Vagina (tissue), 2 donors: Measurements from ENCODE around the gene FBXL4. TPM values are rescaled to one million over a fixed set of nuclear protein-coding genes. Genes with fewer than 3 reads are reported as not detected.

Source experiments
- DNase-seq, 2 donors: peaks; one replicate each; pipeline ENCODE4 v3.0.0-alpha.2; 2017; ENCODE audit errors: extremely low spot score in 2 of 2
- H3K27ac ChIP-seq: fragments of 200-600 bp; sonication (generic); one replicate; pipeline ENCODE4 v1.5.1; 2019
- H3K27me3 ChIP-seq: fragments of 200-600 bp; sonication (generic); one replicate; pipeline ENCODE4 v1.5.1; 2019
- H3K36me3 ChIP-seq, 2 donors: fragments of 200-600 bp; sonication (generic); one replicate each; pipeline ENCODE4 v1.5.1; 2017 to 2019
- H3K4me1 ChIP-seq: fragments of 200-600 bp; sonication (generic); one replicate; pipeline ENCODE4 v1.5.1; 2019
- H3K4me3 ChIP-seq, 2 donors: fragments of 200-600 bp; sonication (generic); 1 replicate in 1 of 2; 2 replicates in 1 of 2; pipeline ENCODE4 v1.5.1; 2016 to 2019
- H3K9me3 ChIP-seq: fragments of 200-600 bp; sonication (generic); one replicate; pipeline ENCODE4 v1.5.1; 2019
- CTCF ChIP-seq, 3 experiments: fragments of 450-650 bp in 2 of 3; fragments of 200-600 bp in 1 of 3; sonication (generic) in 1 of 3; IDR thresholded peaks; one replicate each; pipeline ENCODE4 v1.5.1; 2017 to 2019; ENCODE audit warnings: antibody characterized with exemption in 3 of 3, mild to moderate bottlenecking in 2 of 3, moderate library complexity in 2 of 3
- POLR2A ChIP-seq, 2 donors: fragments of 450-650 bp; IDR thresholded peaks; one replicate each; pipeline ENCODE4 v1.6.1; 2017; ENCODE audit warnings: antibody characterized with exemption in 2 of 2, mild to moderate bottlenecking in 2 of 2, moderate library complexity in 2 of 2
- POLR2AphosphoS5 ChIP-seq, 2 donors: sonication (generic); formaldehyde crosslinking; IDR thresholded peaks; one replicate each; pipeline ENCODE4 v1.9.0; 2017; ENCODE audit warnings: antibody characterized with exemption in 2 of 2, mild to moderate bottlenecking in 2 of 2, low read depth in 1 of 2; ENCODE audit not compliant: insufficient read depth in 1 of 2
- intact Hi-C: fragments of 100-400 bp; cut with DNase I; formaldehyde crosslinking; loops from one replicate; pipeline ENCODE4 v1.15.1; 2023
- total RNA-seq: library from RNA; depleted of rRNA; stranded (reverse); fragments of >200 nt; gene quantifications from one replicate; pipeline ENCODE4 v1.2.3, GENCODE V29; 2016

Gene FBXL4
- total RNA-seq, 1 donor from 2014 or later = 17.7 TPM

GRCh38 chr6:98840996-98841513 is 106.7 kb downstream of the FBXL4 start:
- DNase-seq = no peak
- Histone ChIP-seq H3K27me3 (peaks cover 29% of the 10 kb centered on the region), H3K36me3 (no peaks in the 10 kb centered on the region), H3K4me3 (no peak overlapping the region), H3K27ac (no peak overlapping the region), H3K9me3 (no peaks in the 10 kb centered on the region), H3K4me1 (peaks cover 17% of the 10 kb centered on the region)
- no peak for TF ChIP-seq CTCF (IDR thresholded peaks at IDR 0.05)
- TF ChIP-seq POLR2A (IDR thresholded peaks at IDR 0.05) = no peak
- TF ChIP-seq POLR2AphosphoS5 (IDR thresholded peaks at IDR 0.05; ENCODE audit: insufficient read depth in 1 of 2, low read depth in 1 of 2) = no peak
- intact Hi-C loops = no loop called here

- no peak overlapping the region for H3K4me3 ChIP-seq
- TF ChIP-seq CTCF (IDR thresholded peaks at IDR 0.05) (no peak), POLR2AphosphoS5 (IDR thresholded peaks at IDR 0.05; ENCODE audit: insufficient read depth in 1 of 2, low read depth in 1 of 2) (no peak), POLR2A (IDR thresholded peaks at IDR 0.05) (no peak)
- H3K27ac ChIP-seq = no peak overlapping the region
- no peaks in the 10 kb centered on the region for H3K36me3 ChIP-seq
- no peak for DNase-seq
- peaks cover 21% of the 10 kb centered on the region for H3K4me1 ChIP-seq
- H3K9me3 ChIP-seq = no peaks in the 10 kb centered on the region
- intact Hi-C loops = no loop called here
- H3K27me3 ChIP-seq = peaks cover 36% of the 10 kb centered on the region
Observed at GRCh38 chr6:98840385-98840784, 107.4 kb downstream of the FBXL4 start.

- TF ChIP-seq POLR2AphosphoS5 (IDR thresholded peaks at IDR 0.05; ENCODE audit: insufficient read depth in 1 of 2, low read depth in 1 of 2) = no peak
- TF ChIP-seq POLR2A (IDR thresholded peaks at IDR 0.05) = no peak
- no peak for TF ChIP-seq CTCF (IDR thresholded peaks at IDR 0.05)
- Histone ChIP-seq H3K27me3 (peaks cover 33% of the 10 kb centered on the region), H3K9me3 (no peaks in the 10 kb centered on the region), H3K4me1 (peaks cover 20% of the 10 kb centered on the region), H3K27ac (no peak overlapping the region), H3K4me3 (no peak overlapping the region), H3K36me3 (no peaks in the 10 kb centered on the region)
- intact Hi-C loops = no loop called here
- DNase-seq = no peak
Observed at GRCh38 chr6:98839781-98840361, 107.9 kb downstream of the FBXL4 start.

GRCh38 chr6:98838975-98839374 is 108.8 kb downstream of the FBXL4 start:
- no peaks in the 10 kb centered on the region for H3K9me3 ChIP-seq
- no peak for TF ChIP-seq CTCF (IDR thresholded peaks at IDR 0.05)
- TF ChIP-seq POLR2AphosphoS5 (IDR thresholded peaks at IDR 0.05; ENCODE audit: insufficient read depth in 1 of 2, low read depth in 1 of 2) = no peak
- TF ChIP-seq POLR2A (IDR thresholded peaks at IDR 0.05) = no peak
- DNase-seq = no peak

GRCh38 chr6:98838032-98838431 is 109.7 kb downstream of the FBXL4 start:
- H3K4me1 ChIP-seq = peaks cover 30% of the 10 kb centered on the region
- peaks cover 21% of the 10 kb centered on the region for H3K27me3 ChIP-seq
- no peaks in the 10 kb centered on the region for H3K9me3 ChIP-seq
- no peak for DNase-seq
- no peak for TF ChIP-seq POLR2A (IDR thresholded peaks at IDR 0.05)
- TF ChIP-seq CTCF (IDR thresholded peaks at IDR 0.05) = no peak
- no peak for TF ChIP-seq POLR2AphosphoS5 (IDR thresholded peaks at IDR 0.05; ENCODE audit: insufficient read depth in 1 of 2, low read depth in 1 of 2)
- no peaks in the 10 kb centered on the region for H3K36me3 ChIP-seq
- no peak overlapping the region for H3K27ac ChIP-seq
- intact Hi-C loops = no loop called here
- H3K4me3 ChIP-seq = no peak overlapping the region

More at GRCh38 chr6:98838975-98839374, 108.8 kb downstream of the FBXL4 start:
- intact Hi-C loops = no loop called here
- H3K27ac ChIP-seq = no peak overlapping the region
- H3K4me1 ChIP-seq = peaks cover 21% of the 10 kb centered on the region
- no peak overlapping the region for H3K4me3 ChIP-seq
- H3K36me3 ChIP-seq = no peaks in the 10 kb centered on the region
- peaks cover 27% of the 10 kb centered on the region for H3K27me3 ChIP-seq
